H9 (cell line): ENCODE data around the gene HMGN2. TPM values are rescaled to one million over a fixed set of nuclear protein-coding genes. Genes with fewer than 3 reads are reported as not detected.

ENCODE experiments used
- DNase-seq: peaks from one replicate; pipeline ENCODE4 v3.0.0-alpha.2; 2017
- H2AFZ ChIP-seq: one replicate; pipeline ENCODE4 v1.6.1; 2013; ENCODE audit warnings: mild to moderate bottlenecking, low read length, control low read depth, moderate library complexity
- H2AK5ac ChIP-seq: 2 replicates; pipeline ENCODE4 v1.6.1; 2013; ENCODE audit warnings: low read length, control low read depth, mixed read lengths; ENCODE audit not compliant: insufficient read length
- H2BK120ac ChIP-seq: one replicate; pipeline ENCODE4 v1.6.1; 2013; ENCODE audit warnings: low read depth, mild to moderate bottlenecking, low read length, control low read depth, inconsistent platforms; ENCODE audit not compliant: poor library complexity, severe bottlenecking
- H2BK12ac ChIP-seq: 2 replicates; pipeline ENCODE4 v1.6.1; 2013; ENCODE audit warnings: low read length, control low read depth, mixed read lengths, low read depth; ENCODE audit not compliant: insufficient read length
- H2BK15ac ChIP-seq: 2 replicates; pipeline ENCODE4 v1.6.1; 2013; ENCODE audit warnings: low read depth, low read length, control low read depth
- H2BK20ac ChIP-seq: one replicate; pipeline ENCODE4 v1.6.1; 2013; ENCODE audit warnings: low read depth, mild to moderate bottlenecking, low read length, control low read depth, inconsistent platforms; ENCODE audit not compliant: poor library complexity, severe bottlenecking
- H2BK5ac ChIP-seq: 2 replicates; pipeline ENCODE4 v1.6.1; 2013; ENCODE audit warnings: low read length, control low read depth, mixed read lengths; ENCODE audit not compliant: insufficient read length
- H3K14ac ChIP-seq: 2 replicates; pipeline ENCODE4 v1.6.1; 2013; ENCODE audit warnings: low read length, control low read depth; ENCODE audit not compliant: insufficient read depth
- H3K18ac ChIP-seq: 2 replicates; pipeline ENCODE4 v1.6.1; 2013; ENCODE audit warnings: low read depth, mild to moderate bottlenecking, mixed read lengths, low read length, control low read depth; ENCODE audit not compliant: insufficient read length
- H3K23ac ChIP-seq: 2 replicates; pipeline ENCODE4 v1.6.1; 2013; ENCODE audit warnings: low read length, control low read depth, mixed read lengths, low read depth; ENCODE audit not compliant: insufficient read length
- H3K23me2 ChIP-seq: 2 replicates; pipeline ENCODE4 v1.6.1; 2013; ENCODE audit warnings: low read depth, mild to moderate bottlenecking, mixed read lengths, low read length, control low read depth; ENCODE audit not compliant: insufficient read length, poor library complexity, severe bottlenecking
- H3K27ac ChIP-seq: 2 replicates; pipeline ENCODE4 v1.5.1; 2013; ENCODE audit warnings: low read length, control low read depth, mixed read lengths, low read depth; ENCODE audit not compliant: insufficient read length
- H3K27me3 ChIP-seq: 2 replicates; pipeline ENCODE4 v1.6.1; 2013; ENCODE audit warnings: low read length, control low read depth, inconsistent platforms; ENCODE audit not compliant: insufficient read depth
- H3K4ac ChIP-seq: 2 replicates; pipeline ENCODE4 v1.6.1; 2013; ENCODE audit warnings: low read depth, mild to moderate bottlenecking, control low read depth, inconsistent platforms, low read length, moderate library complexity
- H3K4me1 ChIP-seq: 2 replicates; pipeline ENCODE4 v1.6.1; 2013; ENCODE audit warnings: low read length, control low read depth, inconsistent platforms; ENCODE audit not compliant: insufficient read depth
- H3K4me2 ChIP-seq: 2 replicates; pipeline ENCODE4 v1.6.1; 2013; ENCODE audit warnings: low read length, control low read depth, mixed read lengths; ENCODE audit not compliant: insufficient read length, insufficient read depth
- H3K56ac ChIP-seq: 2 replicates; pipeline ENCODE4 v1.6.1; 2013; ENCODE audit warnings: low read depth, mild to moderate bottlenecking, mixed read lengths, low read length, control low read depth; ENCODE audit not compliant: insufficient read length
- H3K79me1 ChIP-seq: 2 replicates; pipeline ENCODE4 v1.6.1; 2013; ENCODE audit warnings: low read depth, mild to moderate bottlenecking, moderate library complexity, low read length, control low read depth, inconsistent platforms; ENCODE audit not compliant: insufficient read depth, poor library complexity, severe bottlenecking
- H3K79me2 ChIP-seq: 2 replicates; pipeline ENCODE4 v1.6.1; 2013; ENCODE audit warnings: low read length, control low read depth, inconsistent platforms; ENCODE audit not compliant: insufficient read depth
- H3K9ac ChIP-seq: 2 replicates; pipeline ENCODE4 v1.6.1; 2013; ENCODE audit warnings: low read length, control low read depth, mixed read lengths; ENCODE audit not compliant: insufficient read length; ENCODE audit errors: extremely low read depth
- H3K9me3 ChIP-seq: one replicate; pipeline ENCODE4 v1.6.1; 2013; ENCODE audit warnings: low read depth, low read length, inconsistent platforms; ENCODE audit not compliant: control insufficient read depth
- H3T11ph ChIP-seq: one replicate; pipeline ENCODE4 v1.6.1; 2013; ENCODE audit warnings: mild to moderate bottlenecking, low read length, control low read depth, inconsistent platforms
- H4K20me1 ChIP-seq: one replicate; pipeline ENCODE4 v1.6.1; 2013; ENCODE audit not compliant: control insufficient read depth, insufficient read length, insufficient read depth
- H4K5ac ChIP-seq: 2 replicates; pipeline ENCODE4 v1.6.1; 2013; ENCODE audit warnings: low read depth, mild to moderate bottlenecking, mixed read lengths, low read length, control low read depth; ENCODE audit not compliant: insufficient read length
- H4K8ac ChIP-seq: replicated peaks from 2 replicates; pipeline ENCODE4 v1.6.1; 2013; ENCODE audit warnings: low read length, control low read depth, mixed read lengths, low read depth; ENCODE audit not compliant: insufficient read length
- H4K91ac ChIP-seq: 2 replicates; pipeline ENCODE4 v1.6.1; 2013; ENCODE audit warnings: low read depth, mild to moderate bottlenecking, moderate library complexity, mixed read lengths, low read length, control low read depth; ENCODE audit not compliant: insufficient read length
- H3K27ac Mint-ChIP-seq, 3 experiments: 2 replicates in 2 of 3; 3 replicates in 1 of 3; pipeline ENCODE4 v1.8.0; 2020 to 2021; ENCODE audit warnings: mixed read lengths in 3 of 3, mild to moderate bottlenecking in 1 of 3, moderate library complexity in 1 of 3
- H3K27me3 Mint-ChIP-seq: 2 replicates; pipeline ENCODE4 v1.8.0; 2021; ENCODE audit warnings: low read depth, mild to moderate bottlenecking, moderate library complexity, mixed read lengths
- H3K36me3 Mint-ChIP-seq, 3 experiments: 2 replicates in 2 of 3; 3 replicates in 1 of 3; pipeline ENCODE4 v1.8.0; 2020 to 2021; ENCODE audit warnings: low read depth in 3 of 3, mixed read lengths in 3 of 3; ENCODE audit not compliant: insufficient read depth in 1 of 3
- H3K4me1 Mint-ChIP-seq, 2 experiments: 2 replicates each; pipeline ENCODE4 v1.8.0; 2020; ENCODE audit warnings: mixed read lengths in 2 of 2
- H3K4me3 Mint-ChIP-seq, 2 experiments: 2 replicates in 1 of 2; 3 replicates in 1 of 2; pipeline ENCODE4 v1.8.0; 2020 to 2021; ENCODE audit warnings: mild to moderate bottlenecking in 2 of 2, mixed read lengths in 2 of 2, moderate library complexity in 1 of 2
- H3K9me3 Mint-ChIP-seq, 2 experiments: 2 replicates in 1 of 2; 3 replicates in 1 of 2; pipeline ENCODE4 v1.8.0; 2020; ENCODE audit warnings: mild to moderate bottlenecking in 2 of 2, mixed read lengths in 2 of 2, moderate library complexity in 1 of 2
- CTCF ChIP-seq: fragments of 200-600 bp; sonication (generic); conservative IDR thresholded peaks from 3 replicates; pipeline ENCODE4 v1.8.0; 2021; ENCODE audit warnings: antibody characterized with exemption, mild to moderate bottlenecking
- WGBS: extraction: QIAGEN DNeasy Blood & Tissue Kit; methylation state at CpG from one replicate; pipeline ENCODE4 v1.1.7; 2013; ENCODE audit warnings: missing lambda C conversion rate, low lambda C conversion rate, mixed read lengths; ENCODE audit not compliant: insufficient read length; ENCODE audit errors: extremely low coverage; 5-methylcytosine and 5-hydroxymethylcytosine counted together
- total RNA-seq: library from RNA; stranded (reverse); gene quantifications from 2 replicates; pipeline ENCODE4 v1.2.1, GENCODE V29; 2021

Gene HMGN2
- total RNA-seq, 1 experiment from 2014 or later = 622 TPM

- Mint-ChIP-seq H3K4me1 (peaks cover 11 to 15% of the 10 kb centered on the region in 2 experiments), H3K9me3 (peaks cover 3 to 5% of the 10 kb centered on the region in 2 experiments; a peak in 3 of 5 replicates), H3K4me3 (no peak overlapping the region), H3K36me3 (no peaks in the 10 kb centered on the region), H3K27me3 (peaks cover 6% of the 10 kb centered on the region), H3K27ac (peak overlapping the region in 1 of 3 experiments; percentile 39; a peak in 1 of 7 replicates)
- Histone ChIP-seq H2BK120ac (no peak overlapping the region), H3K4me1 (no peaks in the 10 kb centered on the region), H3K4ac (no peak overlapping the region), H2AK5ac (no peak overlapping the region), H2BK12ac (no peak overlapping the region), H3K9ac (no peak overlapping the region), H3K4me2 (no peak overlapping the region), H3K79me2 (no peaks in the 10 kb centered on the region), H2BK20ac (no peak overlapping the region), H3K79me1 (no peaks in the 10 kb centered on the region), H4K91ac (no peak overlapping the region), H4K20me1 (no peaks in the 10 kb centered on the region), H3K9me3 (no peaks in the 10 kb centered on the region), H2BK5ac (no peak overlapping the region), H3K23me2 (no peaks in the 10 kb centered on the region), H4K5ac (no peak overlapping the region), H3K14ac (no peak overlapping the region), H2AFZ (no peak overlapping the region), H3K56ac (no peak overlapping the region), H3K18ac (no peak overlapping the region), H3K27ac (no peak overlapping the region), H3K27me3 (no peaks in the 10 kb centered on the region), H3K23ac (no peak overlapping the region), H4K8ac (no peak overlapping the region), H2BK15ac (no peak overlapping the region), H3T11ph (no peak overlapping the region)
- TF ChIP-seq CTCF = no peak
- no peak for DNase-seq
- WGBS = no CpG with 5 or more reads among the region's 4 CpGs
These were observed 44.9 kb downstream of the HMGN2 start for GRCh38 chr1:26516987-26517765.
